HEK293 (cell line): ENCODE data around the gene PCSK6.
"Not testable (repeated sequence)": the region's sequence is repeated elsewhere in the genome, so short reads cannot be mapped to it uniquely, and the experiment has no call there.

Source experiments
- CTCF ChIA-PET: fragments of 350-600 bp; formaldehyde crosslinking; extraction: SDS; loops from one replicate; lab custom pipeline; 2021; ENCODE audit warnings: antibody characterized with exemption; lab: Yijun Ruan, JAX
- POLR2A ChIA-PET: fragments of 300-600 bp; formaldehyde crosslinking; extraction: SDS; loops from one replicate; lab custom pipeline; 2020; ENCODE audit warnings: antibody characterized with exemption, inconsistent platforms; lab: Yijun Ruan, JAX
- H3K27ac ChIP-seq: fragments of 200-500 bp; sonication (Bioruptor generic); 2 replicates; pipeline ENCODE4 v1.5.1; 2014; ENCODE audit warnings: low read depth, low read length, control low read depth, inconsistent platforms; ENCODE audit errors: extremely low read depth
- H3K36me3 ChIP-seq, 2 experiments: fragments of 200-500 bp in 1 of 2; sonication (Bioruptor generic) in 1 of 2; 1 replicate in 1 of 2; 2 replicates in 1 of 2; pipeline ENCODE4 v1.5.1; 2014 to 2017; ENCODE audit warnings: inconsistent platforms in 2 of 2, low read length in 2 of 2; ENCODE audit not compliant: control insufficient read depth in 2 of 2, insufficient read depth in 1 of 2
- H3K4me1 ChIP-seq: fragments of 200-500 bp; sonication (Bioruptor generic); 2 replicates; pipeline ENCODE4 v1.5.1; 2014; ENCODE audit warnings: mild to moderate bottlenecking, low read length, inconsistent platforms; ENCODE audit not compliant: control insufficient read depth, insufficient read depth
- H3K4me3 ChIP-seq: 2 replicates; pipeline ENCODE4 v1.5.1; 2011; ENCODE audit warnings: low read depth, mild to moderate bottlenecking, control low read depth, low read length, moderate library complexity
- H3K9me3 ChIP-seq: fragments of 200-500 bp; sonication (Bioruptor generic); 2 replicates; pipeline ENCODE4 v1.5.1; 2014; ENCODE audit warnings: low read depth, low read length, inconsistent platforms; ENCODE audit not compliant: control insufficient read depth, insufficient read depth
- KLF16 ChIP-seq: fragments of 450-650 bp; formaldehyde crosslinking; IDR thresholded peaks from 2 replicates; pipeline ENCODE4 v1.5.1; 2017; ENCODE audit warnings: missing biosample characterization, missing genetic modification characterization
- KLF8 ChIP-seq: fragments of 450-650 bp; formaldehyde crosslinking; IDR thresholded peaks from 2 replicates; pipeline ENCODE4 v1.5.1; 2016; ENCODE audit warnings: missing biosample characterization, missing genetic modification characterization
- MEIS1 ChIP-seq: sonication (generic); formaldehyde crosslinking; IDR thresholded peaks from 2 replicates; pipeline ENCODE4 v1.8.1; 2022; ENCODE audit warnings: missing genetic modification reagents, mild to moderate bottlenecking, borderline replicate concordance
- RBAK ChIP-seq: fragments of 450-650 bp; formaldehyde crosslinking; IDR thresholded peaks from 2 replicates; pipeline ENCODE4 v1.5.1; 2016; ENCODE audit warnings: missing biosample characterization, missing genetic modification characterization
- SCRT1 ChIP-seq: fragments of 450-650 bp; formaldehyde crosslinking; IDR thresholded peaks from 2 replicates; pipeline ENCODE4 v1.5.1; 2016; ENCODE audit warnings: missing biosample characterization, missing genetic modification characterization, borderline replicate concordance
- ZBTB48 ChIP-seq: fragments of 450-650 bp; formaldehyde crosslinking; IDR thresholded peaks from 2 replicates; pipeline ENCODE4 v1.5.1; 2016; ENCODE audit warnings: missing biosample characterization, missing genetic modification characterization
- ZNF10 ChIP-seq: fragments of 450-650 bp; formaldehyde crosslinking; IDR thresholded peaks from 2 replicates; pipeline ENCODE4 v1.5.1; 2017; ENCODE audit warnings: missing biosample characterization, missing genetic modification characterization
- ZNF133 ChIP-seq: fragments of 450-650 bp; formaldehyde crosslinking; IDR thresholded peaks from 2 replicates; pipeline ENCODE4 v1.5.1; 2016; ENCODE audit warnings: missing biosample characterization, missing genetic modification characterization
- ZNF140 ChIP-seq: fragments of 450-650 bp; formaldehyde crosslinking; IDR thresholded peaks from 2 replicates; pipeline ENCODE4 v1.5.1; 2016; ENCODE audit warnings: missing biosample characterization, missing genetic modification characterization
- ZNF16 ChIP-seq: fragments of 450-650 bp; formaldehyde crosslinking; IDR thresholded peaks from 2 replicates; pipeline ENCODE4 v1.5.1; 2016; ENCODE audit warnings: low read depth, missing biosample characterization, missing genetic modification characterization
- ZNF19 ChIP-seq: fragments of 450-650 bp; formaldehyde crosslinking; IDR thresholded peaks from 2 replicates; pipeline ENCODE4; 2016; ENCODE audit warnings: missing biosample characterization, missing genetic modification characterization, low read depth
- ZNF23 ChIP-seq: fragments of 450-650 bp; formaldehyde crosslinking; IDR thresholded peaks from 2 replicates; pipeline ENCODE4 v1.5.1; 2016; ENCODE audit warnings: missing biosample characterization, missing genetic modification characterization, borderline replicate concordance
- ZNF335 ChIP-seq: fragments of 450-650 bp; formaldehyde crosslinking; conservative IDR thresholded peaks from 2 replicates; pipeline ENCODE4 v1.5.1; 2016; ENCODE audit warnings: missing biosample characterization, missing genetic modification characterization
- ZNF37A ChIP-seq: fragments of 450-650 bp; IDR thresholded peaks from 2 replicates; pipeline ENCODE4 v1.5.1; 2018; ENCODE audit warnings: missing biosample characterization, missing genetic modification characterization
- ZNF514 ChIP-seq: fragments of 450-650 bp; formaldehyde crosslinking; IDR thresholded peaks from 2 replicates; pipeline ENCODE4 v1.5.1; 2016; ENCODE audit warnings: missing biosample characterization, missing genetic modification characterization
- ZNF600 ChIP-seq: fragments of 450-650 bp; formaldehyde crosslinking; IDR thresholded peaks from 2 replicates; pipeline ENCODE4 v1.5.1; 2016; ENCODE audit warnings: missing biosample characterization, missing genetic modification characterization
- ZSCAN16 ChIP-seq: fragments of 450-650 bp; formaldehyde crosslinking; IDR thresholded peaks from 2 replicates; pipeline ENCODE4 v1.5.1; 2016; ENCODE audit warnings: missing biosample characterization, missing genetic modification characterization
- TF ChIP-seq, protein P1 (sequence below): fragments of 450-650 bp; formaldehyde crosslinking; IDR thresholded peaks from 2 replicates; pipeline ENCODE4 v1.5.1; 2016; ENCODE audit warnings: missing biosample characterization, missing genetic modification characterization

PCSK6 gene

GRCh38 chr15:101464256-101464998 is 25.1 kb downstream of the PCSK6 start:
- Histone ChIP-seq H3K36me3 (no peaks in the 10 kb centered on the region), H3K27ac (no peak overlapping the region), H3K9me3 (no peaks in the 10 kb centered on the region)
- TF ChIP-seq ZBTB48 (tag by site-specific recombination) (no peak), ZNF37A (tag by site-specific recombination) (no peak), ZNF23 (tag by site-specific recombination) (no peak), ZNF16 (tag by site-specific recombination) (no peak), ZNF10 (tag by site-specific recombination) (no peak), ZNF600 (tag by site-specific recombination) (no peak), MEIS1 (no peak), RBAK (tag by site-specific recombination) (no peak), KLF16 (tag by site-specific recombination) (no peak), KLF8 (tag by site-specific recombination) (no peak), ZNF335 (no peak)
- TF ChIP-seq, all 188 proteins: peak for 0
- Histone ChIP-seq H3K4me3 (no peak overlapping the region), H3K4me1 (peaks cover 3% of the 10 kb centered on the region; the same call in 1 of the 2 replicates)
- POLR2A ChIA-PET = no interaction called here
- CTCF ChIA-PET = no interaction called here

GRCh38 chr15:101463696-101464095 is 25.8 kb downstream of the PCSK6 start:
- H3K9me3 ChIP-seq, CTCF ChIA-PET, H3K27ac ChIP-seq: not testable (repeated sequence)

DNA sequence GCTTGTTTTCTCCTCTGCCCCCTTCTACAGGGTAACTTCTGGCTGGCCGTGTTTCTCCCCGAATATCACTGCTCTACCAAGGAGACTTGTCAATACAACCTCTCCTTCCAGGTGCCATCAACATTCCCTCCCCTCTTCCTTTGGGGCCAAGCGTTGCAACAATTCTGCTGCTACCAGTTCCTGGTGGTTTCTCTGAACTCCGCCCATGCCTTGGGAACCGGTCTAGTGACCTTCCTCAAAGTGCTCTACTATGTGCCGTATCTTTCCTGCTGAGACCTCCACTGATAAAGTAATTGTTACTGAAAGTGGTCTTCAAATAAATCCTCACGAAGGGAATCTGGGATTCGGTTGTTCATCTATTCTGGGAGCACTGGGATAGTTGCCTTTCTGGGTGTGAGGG is 26.2 kb downstream of the PCSK6 start:
- Histone ChIP-seq H3K36me3 (no peaks in the 10 kb centered on the region), H3K4me3 (no peak overlapping the region), H3K27ac (no peak overlapping the region), H3K9me3 (no peaks in the 10 kb centered on the region), H3K4me1 (peaks cover 3% of the 10 kb centered on the region; the same call in 1 of the 2 replicates)
- CTCF ChIA-PET = no interaction called here
- no peak for TF ChIP-seq ZNF19 (tag by site-specific recombination)
- POLR2A ChIA-PET = no interaction called here

More at GRCh38 chr15:101463696-101464095, 25.8 kb downstream of the PCSK6 start:
- H3K4me1 ChIP-seq, POLR2A ChIA-PET, H3K4me3 ChIP-seq, H3K36me3 ChIP-seq: not testable (repeated sequence)

- ChIA-PET CTCF (interaction anchor here (0.9 to 1.5 kb wide), 2 partner anchors 41 to 180 kb away, joined by 3 read pairs; no protein-coding TSS in a partner anchor), POLR2A (no interaction called here)
- peaks cover 3% of the 10 kb centered on the region; the same call in 1 of the 2 replicates for H3K4me1 ChIP-seq
- H3K4me3 ChIP-seq = no peak overlapping the region
- no peak overlapping the region for H3K27ac ChIP-seq
- TF ChIP-seq ZNF514 = no peak
- TF ChIP-seq, protein P1, sequence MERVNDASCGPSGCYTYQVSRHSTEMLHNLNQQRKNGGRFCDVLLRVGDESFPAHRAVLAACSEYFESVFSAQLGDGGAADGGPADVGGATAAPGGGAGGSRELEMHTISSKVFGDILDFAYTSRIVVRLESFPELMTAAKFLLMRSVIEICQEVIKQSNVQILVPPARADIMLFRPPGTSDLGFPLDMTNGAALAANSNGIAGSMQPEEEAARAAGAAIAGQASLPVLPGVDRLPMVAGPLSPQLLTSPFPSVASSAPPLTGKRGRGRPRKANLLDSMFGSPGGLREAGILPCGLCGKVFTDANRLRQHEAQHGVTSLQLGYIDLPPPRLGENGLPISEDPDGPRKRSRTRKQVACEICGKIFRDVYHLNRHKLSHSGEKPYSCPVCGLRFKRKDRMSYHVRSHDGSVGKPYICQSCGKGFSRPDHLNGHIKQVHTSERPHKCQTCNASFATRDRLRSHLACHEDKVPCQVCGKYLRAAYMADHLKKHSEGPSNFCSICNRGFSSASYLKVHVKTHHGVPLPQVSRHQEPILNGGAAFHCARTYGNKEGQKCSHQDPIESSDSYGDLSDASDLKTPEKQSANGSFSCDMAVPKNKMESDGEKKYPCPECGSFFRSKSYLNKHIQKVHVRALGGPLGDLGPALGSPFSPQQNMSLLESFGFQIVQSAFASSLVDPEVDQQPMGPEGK (tag by site-specific recombination) = no peak
- TF ChIP-seq ZNF140 = no peak
- TF ChIP-seq ZSCAN16 (tag by site-specific recombination) = no peak
- no peak for TF ChIP-seq SCRT1 (tag by site-specific recombination)
- TF ChIP-seq ZNF133 (tag by site-specific recombination) = no peak
- no peaks in the 10 kb centered on the region for H3K36me3 ChIP-seq
- no peaks in the 10 kb centered on the region for H3K9me3 ChIP-seq
Observed at GRCh38 chr15:101461097-101461496, 28.4 kb downstream of the PCSK6 start.
